GM04503 (cell line): Measurements from ENCODE around the gene PROZ.
"Not testable (repeated sequence)": the region's sequence is repeated elsewhere in the genome, so short reads cannot be mapped to it uniquely, and the experiment has no call there.

Experiments
- DNase-seq: peaks from one replicate; pipeline ENCODE4 v3.0.0-alpha.2; 2012; ENCODE audit warnings: low read depth

Gene PROZ, protein sequence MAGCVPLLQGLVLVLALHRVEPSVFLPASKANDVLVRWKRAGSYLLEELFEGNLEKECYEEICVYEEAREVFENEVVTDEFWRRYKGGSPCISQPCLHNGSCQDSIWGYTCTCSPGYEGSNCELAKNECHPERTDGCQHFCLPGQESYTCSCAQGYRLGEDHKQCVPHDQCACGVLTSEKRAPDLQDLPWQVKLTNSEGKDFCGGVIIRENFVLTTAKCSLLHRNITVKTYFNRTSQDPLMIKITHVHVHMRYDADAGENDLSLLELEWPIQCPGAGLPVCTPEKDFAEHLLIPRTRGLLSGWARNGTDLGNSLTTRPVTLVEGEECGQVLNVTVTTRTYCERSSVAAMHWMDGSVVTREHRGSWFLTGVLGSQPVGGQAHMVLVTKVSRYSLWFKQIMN

DNA sequence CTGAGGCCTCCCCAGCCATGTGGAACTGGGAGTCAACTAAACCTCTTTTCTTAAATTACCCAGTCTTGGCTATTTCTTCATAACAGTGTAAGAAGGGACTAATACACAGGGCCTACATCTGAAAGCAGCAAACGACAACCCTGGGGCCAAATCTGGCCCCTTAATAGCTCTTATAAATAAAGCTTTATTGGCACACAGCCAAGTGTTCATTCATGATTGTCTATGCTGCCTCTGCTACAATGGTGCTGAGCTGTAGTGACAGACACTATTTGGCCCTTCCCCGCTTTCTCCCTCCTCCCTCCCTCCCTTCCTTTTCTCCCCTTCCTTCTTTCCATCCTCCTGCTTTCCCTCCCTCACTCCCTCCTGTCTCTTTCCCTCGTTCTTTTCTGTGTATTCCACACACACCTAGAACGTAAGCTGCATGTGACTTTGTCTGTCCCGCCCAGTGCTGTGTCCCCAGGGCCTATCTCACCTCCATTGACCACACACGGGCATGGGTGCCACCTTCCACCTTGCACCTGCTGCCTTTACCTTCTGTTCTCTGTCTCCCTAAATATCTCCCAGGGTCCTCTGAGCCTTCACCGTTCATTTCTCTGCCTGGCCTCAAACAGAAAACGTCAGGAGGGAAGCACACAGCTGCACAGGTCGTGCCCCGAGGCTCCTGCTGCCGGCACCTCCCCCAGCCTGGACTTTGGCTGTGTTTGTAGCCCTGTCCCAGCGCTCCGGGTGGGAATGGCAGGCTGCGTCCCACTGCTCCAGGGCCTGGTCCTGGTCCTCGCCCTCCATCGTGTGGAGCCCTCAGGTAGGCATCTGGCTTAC lies at the start of gene PROZ:
PROZ (plus strand) TSS at position 720 of the 819 bp plus-strand sequence; CDS start at position 733, 13 bp downstream.
- no peak for DNase-seq

DNA sequence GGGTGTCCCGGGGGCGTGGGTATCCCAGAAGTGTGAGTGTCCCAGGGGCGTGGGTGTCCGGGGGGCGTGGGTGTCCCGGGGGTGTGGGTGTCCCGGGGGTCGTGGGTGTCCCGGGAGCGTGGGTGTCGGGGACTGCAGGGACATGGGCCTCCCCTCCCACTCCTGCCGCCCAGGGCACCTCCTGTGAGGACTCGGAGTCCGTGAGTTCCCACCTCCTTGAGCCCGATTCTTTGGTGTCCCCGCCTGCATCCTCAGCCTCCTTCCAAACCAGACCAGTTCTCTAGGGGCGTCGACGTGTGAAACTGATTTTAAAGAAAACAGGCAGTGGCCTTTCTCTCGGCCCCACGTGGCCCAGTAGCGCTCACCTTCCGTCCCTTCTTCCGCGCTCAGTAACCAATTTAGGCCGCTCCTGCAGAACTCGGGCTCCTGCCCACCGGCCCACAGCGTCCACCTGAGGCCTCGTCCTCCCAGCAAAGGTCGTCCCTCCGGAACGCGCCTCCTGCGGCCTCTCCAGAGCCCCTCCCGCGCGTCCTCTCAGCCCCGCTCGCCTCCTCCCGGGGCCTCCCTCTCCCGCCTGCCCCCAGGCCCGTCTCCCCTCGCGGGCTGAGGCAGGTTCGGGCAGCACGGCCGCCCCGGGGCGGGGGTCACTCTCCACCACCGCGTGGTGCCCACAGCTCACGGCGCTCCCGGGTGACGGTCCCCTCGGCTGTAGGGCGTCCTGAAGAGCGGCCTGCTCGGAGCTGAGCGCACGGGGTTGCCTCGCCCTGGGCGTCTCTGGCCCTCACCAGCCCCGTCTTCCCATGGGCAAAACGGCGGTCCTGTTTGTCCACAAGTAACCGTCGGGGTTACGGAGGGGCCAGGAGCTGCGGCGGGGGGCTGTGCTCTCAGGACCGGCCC lies 49.0 kb upstream of the PROZ start:
- no peak for DNase-seq

DNA sequence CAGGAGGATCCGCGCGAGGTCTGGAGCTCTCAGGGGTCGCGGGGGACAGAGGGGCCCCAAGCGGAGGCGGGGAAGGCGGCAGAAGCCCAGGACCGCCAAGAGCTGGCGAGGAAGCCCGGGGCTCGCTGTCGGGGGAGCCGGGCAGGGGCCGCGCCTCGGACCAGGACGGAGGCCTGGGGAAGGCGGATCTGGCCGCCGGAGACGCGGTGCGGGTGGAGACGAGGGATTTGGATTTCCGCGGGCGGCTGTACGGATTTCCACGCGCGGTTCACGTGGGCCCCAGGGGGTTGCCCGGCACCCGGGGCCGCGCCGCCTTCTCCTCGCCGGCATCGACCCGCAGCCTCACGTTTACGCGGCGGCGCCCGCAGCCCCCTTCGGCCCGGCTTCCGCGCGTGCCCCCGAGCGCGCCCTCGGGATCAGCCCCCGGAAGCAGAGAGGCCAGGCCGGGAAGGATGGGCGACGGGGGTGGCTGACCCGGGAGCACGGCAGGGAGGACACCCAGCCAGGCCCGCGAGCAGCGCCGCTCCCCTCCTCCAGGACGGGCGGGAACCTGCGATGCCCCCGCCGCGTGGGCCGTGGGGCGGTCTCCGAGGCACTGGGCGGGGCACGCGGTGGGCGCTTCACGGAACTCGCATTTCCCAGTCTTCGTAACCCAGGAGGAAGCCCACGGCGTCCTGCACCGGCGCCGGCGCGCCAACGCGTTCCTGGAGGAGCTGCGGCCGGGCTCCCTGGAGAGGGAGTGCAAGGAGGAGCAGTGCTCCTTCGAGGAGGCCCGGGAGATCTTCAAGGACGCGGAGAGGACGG lies 48.2 kb upstream of the PROZ start:
- no peak for DNase-seq

DNA sequence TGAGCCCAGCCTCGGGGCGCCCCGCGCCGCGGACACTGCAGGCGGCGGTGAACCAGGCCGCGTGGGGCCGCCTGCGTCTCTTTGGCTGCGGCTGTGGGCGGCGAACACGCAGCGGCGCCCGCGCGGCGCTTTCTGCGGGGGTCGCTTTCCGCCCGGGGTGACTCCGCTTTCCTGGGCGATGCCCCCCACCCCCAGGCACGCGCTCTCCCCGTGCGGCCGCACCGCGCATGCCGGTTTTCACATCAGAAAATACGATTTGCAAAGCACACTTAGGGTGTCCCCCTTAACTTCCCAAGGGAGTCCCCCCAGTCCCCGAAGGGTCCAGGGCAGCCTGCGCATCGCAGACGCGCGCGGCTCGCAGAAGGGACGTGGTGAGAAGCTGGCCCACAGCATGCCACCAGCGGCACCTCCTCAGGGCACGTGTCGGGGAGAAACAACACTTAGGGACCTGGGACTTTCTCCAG lies 47.6 kb upstream of the PROZ start:
- DNase-seq, result no peak

GRCh38 chr13:113111821-113112220 lies 46.6 kb upstream of the PROZ start:
- not testable (repeated sequence) for DNase-seq

- DNase-seq, result not testable (repeated sequence)
These were observed 46.0 kb upstream of the PROZ start for GRCh38 chr13:113112475-113112874.

DNA sequence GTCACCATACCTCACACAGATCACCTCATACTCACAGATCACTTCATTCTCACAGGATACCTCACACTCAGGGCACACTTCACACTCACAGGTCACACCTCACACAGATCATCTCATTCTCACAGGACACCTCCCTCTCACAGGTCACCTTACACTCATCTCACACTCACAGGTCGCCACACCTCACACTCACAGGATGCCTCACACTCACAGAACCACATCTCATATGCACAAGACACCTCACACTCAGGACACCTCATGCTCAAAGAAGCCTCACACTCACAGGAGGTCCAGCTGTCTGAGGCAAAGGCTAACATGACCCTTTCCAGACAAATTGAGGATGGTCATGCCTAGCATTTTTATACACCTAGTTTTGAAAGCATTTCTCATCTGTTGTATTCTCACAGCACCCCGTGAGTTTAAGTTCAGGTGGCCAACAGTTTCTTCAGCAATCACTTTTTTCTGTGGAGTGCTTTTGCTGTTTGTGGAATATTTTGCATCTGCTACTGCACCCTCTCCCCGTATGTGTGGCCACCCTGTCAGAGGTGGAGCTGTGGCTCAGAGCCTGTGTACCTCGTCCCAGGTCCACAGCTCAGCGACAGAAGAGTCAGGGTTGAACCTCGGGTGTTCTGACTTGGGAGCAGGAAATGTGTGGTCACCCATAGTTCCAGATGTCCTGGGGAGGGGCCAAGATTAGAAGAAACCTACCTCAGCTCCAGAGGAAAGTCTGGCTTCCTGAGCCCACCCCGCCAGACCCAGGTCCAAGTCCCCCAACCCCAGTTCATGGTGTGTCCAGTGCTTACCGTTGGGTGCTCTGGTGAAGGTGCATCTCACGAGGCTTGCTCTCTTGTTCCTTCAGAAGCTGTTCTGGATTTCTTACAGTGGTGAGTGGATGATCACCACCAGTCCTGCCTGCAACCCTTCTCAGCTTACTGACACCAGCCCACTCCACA lies 45.3 kb upstream of the PROZ start:
- DNase-seq, result no peak

DNA sequence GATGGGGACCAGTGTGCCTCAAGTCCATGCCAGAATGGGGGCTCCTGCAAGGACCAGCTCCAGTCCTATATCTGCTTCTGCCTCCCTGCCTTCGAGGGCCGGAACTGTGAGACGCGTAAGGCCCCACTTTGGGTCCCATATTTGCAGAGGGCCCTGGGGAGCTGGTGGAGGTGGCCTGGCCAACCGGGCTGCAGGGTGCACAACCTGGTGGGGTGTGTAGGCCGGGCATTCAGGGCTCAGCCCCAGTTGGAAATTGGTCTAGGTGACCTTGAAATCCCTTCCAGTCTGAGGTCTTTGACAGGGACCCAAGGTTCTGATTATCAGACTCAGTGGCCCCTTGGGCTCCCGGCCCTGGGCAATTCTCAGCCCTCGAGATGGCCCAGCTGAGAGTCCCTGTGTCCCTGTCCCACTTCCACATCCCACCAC lies 44.6 kb upstream of the PROZ start:
- no peak for DNase-seq

- no peak for DNase-seq
These were observed 43.7 kb upstream of the PROZ start for GRCh38 chr13:113114511-113115362.

GRCh38 chr13:113115363-113116205 lies 42.9 kb upstream of the PROZ start:
- DNase-seq, result no peak

- no peak for DNase-seq
These were observed 42.1 kb upstream of the PROZ start for GRCh38 chr13:113116206-113116800.

- DNase-seq, result no peak
These were observed 41.6 kb upstream of the PROZ start for GRCh38 chr13:113116871-113117271.

DNA sequence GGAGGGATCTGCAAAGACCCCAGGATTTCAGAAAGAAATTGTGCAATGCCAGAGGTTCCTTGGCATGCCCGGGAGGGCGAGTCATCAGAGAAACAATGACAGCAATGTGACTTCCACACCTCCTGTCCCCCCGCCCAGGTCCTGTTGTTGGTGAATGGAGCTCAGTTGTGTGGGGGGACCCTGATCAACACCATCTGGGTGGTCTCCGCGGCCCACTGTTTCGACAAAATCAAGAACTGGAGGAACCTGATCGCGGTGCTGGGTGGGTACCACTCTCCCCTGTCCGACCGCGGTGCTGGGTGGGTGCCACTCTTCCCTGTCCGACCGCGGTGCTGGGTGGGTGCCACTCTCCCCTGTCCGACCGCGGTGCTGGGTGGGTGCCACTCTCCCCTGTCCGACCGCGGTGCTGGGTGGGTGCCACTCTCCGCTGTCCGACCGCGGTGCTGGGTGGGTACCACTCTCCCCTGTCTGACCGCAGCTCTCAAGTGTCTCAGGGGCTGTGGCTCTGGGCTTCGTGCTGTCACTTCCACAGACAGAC lies 41.0 kb upstream of the PROZ start:
- DNase-seq, result no peak

DNA sequence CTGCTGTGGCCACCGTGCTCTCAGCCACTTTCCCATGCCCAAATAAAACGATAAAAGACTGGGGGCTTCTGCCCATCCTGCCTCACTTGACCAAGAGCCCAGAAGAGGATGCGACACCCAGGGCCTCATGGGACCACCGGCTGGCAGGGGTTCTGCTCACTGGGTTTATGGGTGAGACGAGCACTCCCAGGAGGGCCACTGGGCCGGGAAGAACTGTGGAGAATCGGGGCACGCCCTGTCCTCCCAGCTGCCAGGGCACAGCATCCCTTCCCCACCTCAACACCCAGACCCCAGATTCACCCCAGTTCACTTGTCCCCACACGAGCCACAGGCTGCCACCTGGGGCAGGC lies 40.6 kb upstream of the PROZ start:
- no peak for DNase-seq

- DNase-seq, result no peak
These were observed 40.0 kb upstream of the PROZ start for GRCh38 chr13:113118261-113119021.

DNA sequence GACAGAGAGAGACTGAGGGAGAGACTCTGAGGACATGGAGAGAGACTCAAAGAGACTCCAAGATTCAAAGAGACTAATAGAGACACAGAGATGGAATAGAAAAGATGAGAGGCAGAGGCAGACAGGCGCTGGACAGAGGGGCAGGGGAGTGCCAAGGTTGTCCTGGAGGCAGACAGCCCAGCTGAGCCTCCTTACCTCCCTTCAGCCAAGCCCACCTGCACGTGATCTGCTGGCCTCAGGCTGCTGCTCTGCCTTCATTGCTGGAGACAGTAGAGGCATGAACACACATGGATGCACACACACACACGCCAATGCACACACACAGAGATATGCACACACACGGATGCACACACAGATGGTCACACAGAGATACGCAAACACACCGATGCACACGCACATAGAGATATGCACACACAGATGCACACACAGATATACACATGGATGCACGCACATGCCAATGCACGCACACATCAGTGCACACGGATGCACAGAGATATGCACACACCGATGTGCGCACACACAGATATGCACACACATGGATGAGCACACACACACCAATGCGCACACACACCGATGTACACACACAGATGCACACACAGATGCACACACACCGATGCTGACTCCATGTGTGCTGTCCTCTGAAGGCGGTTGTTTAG lies 39.2 kb upstream of the PROZ start:
- no peak for DNase-seq
